Suprapubic skin (tissue), 4 donors: ENCODE data around the gene TAX1BP1. TPM values are rescaled to one million over a fixed set of nuclear protein-coding genes. Genes with fewer than 3 reads are reported as not detected.

Experiments used
- DNase-seq, 2 donors: peaks; one replicate each; pipeline ENCODE4 v3.0.0-alpha.2; 2019; ENCODE audit warnings: low spot score in 2 of 2
- H3K27ac ChIP-seq: fragments of 200-600 bp; sonication (generic); one replicate; pipeline ENCODE4 v1.5.1; 2019
- H3K27me3 ChIP-seq: fragments of 200-600 bp; sonication (generic); one replicate; pipeline ENCODE4 v1.5.1; 2019
- H3K36me3 ChIP-seq: fragments of 200-600 bp; sonication (generic); one replicate; pipeline ENCODE4 v1.5.1; 2019
- H3K4me1 ChIP-seq: fragments of 200-600 bp; sonication (generic); one replicate; pipeline ENCODE4 v1.5.1; 2019
- H3K4me3 ChIP-seq: fragments of 200-600 bp; sonication (generic); one replicate; pipeline ENCODE4 v1.5.1; 2019; ENCODE audit warnings: mild to moderate bottlenecking
- H3K9me3 ChIP-seq: fragments of 200-600 bp; sonication (generic); one replicate; pipeline ENCODE4 v1.5.1; 2019
- CTCF ChIP-seq, 2 donors: fragments of 200-600 bp in 1 of 2; fragments of 450-650 bp in 1 of 2; sonication (generic) in 1 of 2; IDR thresholded peaks; one replicate each; pipeline ENCODE4 v1.5.1; 2016 to 2019; ENCODE audit warnings: antibody characterized with exemption in 2 of 2, mild to moderate bottlenecking in 1 of 2, moderate library complexity in 1 of 2
- EP300 ChIP-seq: sonication (generic); formaldehyde crosslinking; IDR thresholded peaks from one replicate; pipeline ENCODE4 v1.6.1; 2017; ENCODE audit warnings: antibody characterized with exemption
- POLR2A ChIP-seq, 2 donors: fragments of 450-650 bp; IDR thresholded peaks; one replicate each; pipeline ENCODE4 v1.6.1; 2017; ENCODE audit warnings: antibody characterized with exemption in 2 of 2, mild to moderate bottlenecking in 2 of 2, moderate library complexity in 2 of 2
- POLR2AphosphoS5 ChIP-seq, 3 donors: sonication (generic); formaldehyde crosslinking; IDR thresholded peaks; one replicate each; pipeline ENCODE4 v1.6.1; 2017; ENCODE audit warnings: antibody characterized with exemption in 3 of 3
- WGBS: methylation state at CpG from one replicate; pipeline ENCODE4 v1.1.5; 2018; 5-methylcytosine and 5-hydroxymethylcytosine counted together
- total RNA-seq, 4 donors: library from RNA; depleted of rRNA; stranded (reverse); fragments of >200 nt; gene quantifications; one replicate each; pipeline ENCODE4 v1.1.0, GENCODE V29; 2016

TAX1BP1 gene
- total RNA-seq, 4 donors from 2014 or later, result 67.5 to 98.3 (median 84.5) TPM

GRCh38 chr7:27872356-27873275 is 132.7 kb downstream of the TAX1BP1 start:
- no peaks in the 10 kb centered on the region for H3K36me3 ChIP-seq
- H3K4me1 ChIP-seq, result peaks cover 10% of the 10 kb centered on the region
- no peaks in the 10 kb centered on the region for H3K9me3 ChIP-seq
- no peak for TF ChIP-seq POLR2A (IDR thresholded peaks at IDR 0.05)
- TF ChIP-seq POLR2AphosphoS5 (IDR thresholded peaks at IDR 0.05), result no peak
- no peak for TF ChIP-seq EP300
- no peak for TF ChIP-seq CTCF (IDR thresholded peaks at IDR 0.05)
- H3K4me3 ChIP-seq, result no peak overlapping the region
- no peaks in the 10 kb centered on the region for H3K27me3 ChIP-seq
- no peak overlapping the region for H3K27ac ChIP-seq
- no peak for DNase-seq
- 55% methylated on average over 17 of the region's 17 CpGs for WGBS

GRCh38 chr7:27873981-27874957 is 134.3 kb downstream of the TAX1BP1 start:
- Histone ChIP-seq H3K27me3 (no peaks in the 10 kb centered on the region), H3K4me1 (peaks cover 10% of the 10 kb centered on the region), H3K27ac (no peak overlapping the region), H3K4me3 (no peak overlapping the region), H3K9me3 (no peaks in the 10 kb centered on the region), H3K36me3 (no peaks in the 10 kb centered on the region)
- no peak for TF ChIP-seq EP300
- no peak for TF ChIP-seq CTCF (IDR thresholded peaks at IDR 0.05)
- no peak for TF ChIP-seq POLR2A (IDR thresholded peaks at IDR 0.05)
- no peak for TF ChIP-seq POLR2AphosphoS5 (IDR thresholded peaks at IDR 0.05)
- WGBS, result 51% methylated on average over 13 of the region's 13 CpGs
- DNase-seq, result no peak

- Histone ChIP-seq H3K27me3 (no peaks in the 10 kb centered on the region), H3K27ac (no peak overlapping the region), H3K9me3 (no peaks in the 10 kb centered on the region), H3K4me3 (no peak overlapping the region), H3K4me1 (peaks cover 10% of the 10 kb centered on the region), H3K36me3 (no peaks in the 10 kb centered on the region)
- TF ChIP-seq POLR2A (IDR thresholded peaks at IDR 0.05) (no peak), EP300 (no peak), CTCF (IDR thresholded peaks at IDR 0.05) (no peak), POLR2AphosphoS5 (IDR thresholded peaks at IDR 0.05) (no peak)
- WGBS, result 86% methylated on average over 9 of the region's 9 CpGs
- no peak for DNase-seq
These were observed 135.1 kb downstream of the TAX1BP1 start for GRCh38 chr7:27875061-27875460.

- Histone ChIP-seq H3K4me3 (no peak overlapping the region), H3K27ac (no peak overlapping the region), H3K27me3 (no peaks in the 10 kb centered on the region), H3K4me1 (peaks cover 10% of the 10 kb centered on the region), H3K9me3 (no peaks in the 10 kb centered on the region), H3K36me3 (no peaks in the 10 kb centered on the region)
- 96% methylated on average over 2 of the region's 2 CpGs for WGBS
- no peak for DNase-seq
- TF ChIP-seq EP300 (no peak), CTCF (IDR thresholded peaks at IDR 0.05) (no peak), POLR2A (IDR thresholded peaks at IDR 0.05) (no peak), POLR2AphosphoS5 (IDR thresholded peaks at IDR 0.05) (no peak)
These were observed 135.9 kb downstream of the TAX1BP1 start for GRCh38 chr7:27875832-27876231.
